ENCODE data around the gene DCTN3. TPM values are rescaled to one million over a fixed set of nuclear protein-coding genes. Genes with fewer than 3 reads are reported as not detected.

The DCTN3 gene
- total and polyA plus RNA-seq, 2 experiments from 2014 or later: 12.9 to 17.9 TPM

DNA sequence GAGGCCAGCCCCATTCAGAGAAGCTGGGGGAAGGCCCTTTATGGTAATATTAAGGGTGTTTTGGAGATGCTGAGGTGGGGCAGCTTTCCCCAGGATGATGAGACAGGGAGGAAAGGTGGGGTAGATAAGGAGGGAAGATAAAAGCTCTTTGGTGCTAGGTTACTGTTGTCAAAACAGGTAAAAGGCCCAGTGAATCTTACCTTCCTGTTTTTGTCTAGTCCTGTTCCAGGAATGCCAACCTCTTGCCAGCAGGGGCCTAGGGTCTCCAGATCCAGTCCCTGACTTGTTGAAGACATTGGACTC is 43.0 kb upstream of the DCTN3 start:
- H3K9me2 ChIP-seq (ENCODE audit: insufficient read depth): no peaks in the 10 kb centered on the region
- Mint-ChIP-seq H3K4me1 (peaks cover 8% of the 10 kb centered on the region), H3K36me3 (ENCODE audit: low read depth) (peaks cover 6% of the 10 kb centered on the region), H3K27ac (no peak overlapping the region), H3K9me3 (no peaks in the 10 kb centered on the region), H3K27me3 (ENCODE audit: insufficient read depth, low read depth, poor library complexity) (peaks cover 11% of the 10 kb centered on the region), H3K4me3 (no peak overlapping the region; the same call in 2 of the 3 replicates)
- H3K4me3 ChIP-seq: no peak overlapping the region
- no peak for TF ChIP-seq CREB1 (CRISPR knock-in tag; IDR thresholded peaks at IDR 0.05; ENCODE audit: low read depth)
- TF ChIP-seq NANOG (IDR thresholded peaks at IDR 0.05; ENCODE audit: borderline replicate concordance): no peak
- TF ChIP-seq, protein P1, sequence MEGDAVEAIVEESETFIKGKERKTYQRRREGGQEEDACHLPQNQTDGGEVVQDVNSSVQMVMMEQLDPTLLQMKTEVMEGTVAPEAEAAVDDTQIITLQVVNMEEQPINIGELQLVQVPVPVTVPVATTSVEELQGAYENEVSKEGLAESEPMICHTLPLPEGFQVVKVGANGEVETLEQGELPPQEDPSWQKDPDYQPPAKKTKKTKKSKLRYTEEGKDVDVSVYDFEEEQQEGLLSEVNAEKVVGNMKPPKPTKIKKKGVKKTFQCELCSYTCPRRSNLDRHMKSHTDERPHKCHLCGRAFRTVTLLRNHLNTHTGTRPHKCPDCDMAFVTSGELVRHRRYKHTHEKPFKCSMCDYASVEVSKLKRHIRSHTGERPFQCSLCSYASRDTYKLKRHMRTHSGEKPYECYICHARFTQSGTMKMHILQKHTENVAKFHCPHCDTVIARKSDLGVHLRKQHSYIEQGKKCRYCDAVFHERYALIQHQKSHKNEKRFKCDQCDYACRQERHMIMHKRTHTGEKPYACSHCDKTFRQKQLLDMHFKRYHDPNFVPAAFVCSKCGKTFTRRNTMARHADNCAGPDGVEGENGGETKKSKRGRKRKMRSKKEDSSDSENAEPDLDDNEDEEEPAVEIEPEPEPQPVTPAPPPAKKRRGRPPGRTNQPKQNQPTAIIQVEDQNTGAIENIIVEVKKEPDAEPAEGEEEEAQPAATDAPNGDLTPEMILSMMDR (conservative IDR thresholded peaks at IDR 0.05; ENCODE audit: low read depth in 2 of 2): no peak
- ATAC-seq (no peak), DNase-seq (ENCODE audit: low spot score) (no peak)
- H4K20me1 ChIP-seq (replicated peaks; ENCODE audit: insufficient read depth): peaks cover 3% of the 10 kb centered on the region; the same call in 1 of the 2 replicates
- peaks cover 3% of the 10 kb centered on the region for H3K4me1 ChIP-seq (ENCODE audit: insufficient read depth)
- H3K4me2 ChIP-seq: no peak overlapping the region
- H3K27me3 ChIP-seq (ENCODE audit: insufficient read depth): no peaks in the 10 kb centered on the region
- no peaks in the 10 kb centered on the region for H3F3A ChIP-seq (replicated peaks; ENCODE audit: low read depth)
- H2AFZ ChIP-seq: no peak overlapping the region
- H3K79me2 ChIP-seq (replicated peaks; ENCODE audit: insufficient read depth): peaks cover 8% of the 10 kb centered on the region; the same call in 1 of the 2 replicates
- no peak overlapping the region for H3K27ac ChIP-seq (ENCODE audit: low read depth)
- H3K36me3 ChIP-seq (ENCODE audit: insufficient read depth): no peaks in the 10 kb centered on the region

DNA sequence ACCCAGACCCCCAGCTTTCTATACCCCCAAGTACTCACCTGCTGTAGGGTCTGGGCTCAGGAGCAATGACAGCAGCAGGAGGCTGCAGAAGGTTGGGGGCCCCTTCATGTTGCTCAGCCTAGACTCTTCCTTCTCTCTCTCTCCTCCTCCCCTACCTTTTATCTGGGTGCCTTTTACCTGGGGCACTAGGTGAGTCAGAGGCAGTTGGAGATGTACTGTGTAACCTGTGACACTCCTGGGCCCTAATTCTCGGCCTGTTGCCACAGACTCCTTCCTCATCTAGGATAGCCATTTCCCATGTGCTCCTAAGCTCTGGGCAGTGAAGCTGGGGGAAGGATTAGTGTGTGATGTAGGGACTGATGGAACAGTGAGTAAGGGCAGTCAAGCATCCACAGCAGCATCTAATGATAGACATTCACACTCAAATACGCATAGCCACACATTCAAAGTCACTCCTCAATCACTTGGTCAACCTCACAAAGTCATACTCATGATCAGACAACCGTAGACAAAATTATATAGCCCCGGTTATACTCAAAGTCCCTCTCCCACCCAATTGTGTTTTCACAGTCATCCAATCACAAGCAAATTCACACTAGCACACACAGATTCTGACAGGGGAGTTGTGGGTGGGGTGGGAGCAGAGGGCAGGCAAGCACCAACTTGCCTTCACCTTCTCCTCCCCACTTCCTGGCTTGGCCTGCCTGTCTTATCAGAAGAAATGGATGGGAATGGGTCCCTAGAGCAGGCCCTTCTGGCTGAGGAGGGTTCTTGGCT is 42.4 kb upstream of the DCTN3 start, which contains the start of gene CCL27:
Gene CCL27 (minus strand): TSS at position 132 of the 777 bp plus-strand sequence. CDS start 24 bp downstream, at position 108.
- H3K4me2 ChIP-seq: no peak within 1 kb of the TSS
- TF ChIP-seq, protein P1 (conservative IDR thresholded peaks at IDR 0.05; ENCODE audit: low read depth in 2 of 2): no peak
- TF ChIP-seq EZH2 (IDR thresholded peaks at IDR 0.05; ENCODE audit: low read depth, unreplicated experiment) (no peak), ZNF331 (CRISPR knock-in tag; IDR thresholded peaks at IDR 0.05; ENCODE audit: low read depth) (no peak)
- TF ChIP-seq, protein P2, sequence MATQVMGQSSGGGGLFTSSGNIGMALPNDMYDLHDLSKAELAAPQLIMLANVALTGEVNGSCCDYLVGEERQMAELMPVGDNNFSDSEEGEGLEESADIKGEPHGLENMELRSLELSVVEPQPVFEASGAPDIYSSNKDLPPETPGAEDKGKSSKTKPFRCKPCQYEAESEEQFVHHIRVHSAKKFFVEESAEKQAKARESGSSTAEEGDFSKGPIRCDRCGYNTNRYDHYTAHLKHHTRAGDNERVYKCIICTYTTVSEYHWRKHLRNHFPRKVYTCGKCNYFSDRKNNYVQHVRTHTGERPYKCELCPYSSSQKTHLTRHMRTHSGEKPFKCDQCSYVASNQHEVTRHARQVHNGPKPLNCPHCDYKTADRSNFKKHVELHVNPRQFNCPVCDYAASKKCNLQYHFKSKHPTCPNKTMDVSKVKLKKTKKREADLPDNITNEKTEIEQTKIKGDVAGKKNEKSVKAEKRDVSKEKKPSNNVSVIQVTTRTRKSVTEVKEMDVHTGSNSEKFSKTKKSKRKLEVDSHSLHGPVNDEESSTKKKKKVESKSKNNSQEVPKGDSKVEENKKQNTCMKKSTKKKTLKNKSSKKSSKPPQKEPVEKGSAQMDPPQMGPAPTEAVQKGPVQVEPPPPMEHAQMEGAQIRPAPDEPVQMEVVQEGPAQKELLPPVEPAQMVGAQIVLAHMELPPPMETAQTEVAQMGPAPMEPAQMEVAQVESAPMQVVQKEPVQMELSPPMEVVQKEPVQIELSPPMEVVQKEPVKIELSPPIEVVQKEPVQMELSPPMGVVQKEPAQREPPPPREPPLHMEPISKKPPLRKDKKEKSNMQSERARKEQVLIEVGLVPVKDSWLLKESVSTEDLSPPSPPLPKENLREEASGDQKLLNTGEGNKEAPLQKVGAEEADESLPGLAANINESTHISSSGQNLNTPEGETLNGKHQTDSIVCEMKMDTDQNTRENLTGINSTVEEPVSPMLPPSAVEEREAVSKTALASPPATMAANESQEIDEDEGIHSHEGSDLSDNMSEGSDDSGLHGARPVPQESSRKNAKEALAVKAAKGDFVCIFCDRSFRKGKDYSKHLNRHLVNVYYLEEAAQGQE (IDR thresholded peaks at IDR 0.05; ENCODE audit: unreplicated experiment): no peak

More for the DNA sequence above, 42.4 kb upstream of the DCTN3 start, which contains the start of gene CCL27:
- peaks cover 2% of the 10 kb centered on the region; the same call in 1 of the 3 replicates for H3K36me3 Mint-ChIP-seq (ENCODE audit: low read depth)
- Histone ChIP-seq H3K79me2 (replicated peaks; ENCODE audit: insufficient read depth) (peaks cover 8% of the 10 kb centered on the region; the same call in 1 of the 2 replicates), H3K9me2 (ENCODE audit: insufficient read depth) (no peaks in the 10 kb centered on the region), H3K36me3 (ENCODE audit: insufficient read depth) (no peaks in the 10 kb centered on the region), H4K20me1 (replicated peaks; ENCODE audit: insufficient read depth) (peaks cover 3% of the 10 kb centered on the region; the same call in 1 of the 2 replicates), H3K27me3 (ENCODE audit: insufficient read depth) (no peaks in the 10 kb centered on the region), H3K4me3 (no peak within 1 kb of the TSS), H3F3A (replicated peaks; ENCODE audit: low read depth) (no peaks in the 10 kb centered on the region), H2AFZ (no peak within 1 kb of the TSS), H3K4me1 (ENCODE audit: insufficient read depth) (peaks cover 3% of the 10 kb centered on the region), H3K27ac (ENCODE audit: low read depth) (no peak within 1 kb of the TSS)
- no peak within 1 kb of the TSS; the same call in 2 of the 3 replicates for H3K4me3 Mint-ChIP-seq
- H3K27ac Mint-ChIP-seq: no peak within 1 kb of the TSS
- H3K27me3 Mint-ChIP-seq (ENCODE audit: insufficient read depth, low read depth, poor library complexity): peaks cover 16% of the 10 kb centered on the region
- DNase-seq (ENCODE audit: low spot score) (no peak), ATAC-seq (no peak)
- no peaks in the 10 kb centered on the region for H3K9me3 Mint-ChIP-seq
- H3K4me1 Mint-ChIP-seq: peaks cover 8% of the 10 kb centered on the region

Measured in GM23338 (cell line).